NOMO-1 (cell line): ENCODE data around the gene SNCA.

Experiments used
- DNase-seq, 2 experiments: peaks; one replicate each; lab custom pipeline; 2025; ENCODE audit not compliant: unreplicated experiment in 2 of 2; lab: John Stamatoyannopoulos, UW

The SNCA gene

DNA sequence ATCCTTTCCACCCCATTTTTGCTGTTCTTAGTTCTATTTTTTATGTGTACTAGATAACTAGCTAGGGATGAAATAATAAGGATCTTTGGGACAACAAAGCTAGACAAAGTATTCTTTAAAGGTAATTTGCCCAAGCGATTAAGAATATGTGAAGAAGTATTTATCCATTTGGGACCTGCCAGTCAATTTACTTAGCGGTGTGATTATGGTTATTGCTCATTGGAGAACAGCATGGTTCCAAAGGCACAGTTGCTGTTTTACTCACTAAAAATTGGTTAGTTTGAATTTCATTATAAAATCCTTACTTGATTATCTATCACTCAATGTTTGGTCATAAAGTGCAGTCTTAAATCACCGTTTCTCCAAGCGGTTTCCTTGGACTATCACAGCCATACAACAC is 124.1 kb downstream of the SNCA start:
- no peak for DNase-seq

DNA sequence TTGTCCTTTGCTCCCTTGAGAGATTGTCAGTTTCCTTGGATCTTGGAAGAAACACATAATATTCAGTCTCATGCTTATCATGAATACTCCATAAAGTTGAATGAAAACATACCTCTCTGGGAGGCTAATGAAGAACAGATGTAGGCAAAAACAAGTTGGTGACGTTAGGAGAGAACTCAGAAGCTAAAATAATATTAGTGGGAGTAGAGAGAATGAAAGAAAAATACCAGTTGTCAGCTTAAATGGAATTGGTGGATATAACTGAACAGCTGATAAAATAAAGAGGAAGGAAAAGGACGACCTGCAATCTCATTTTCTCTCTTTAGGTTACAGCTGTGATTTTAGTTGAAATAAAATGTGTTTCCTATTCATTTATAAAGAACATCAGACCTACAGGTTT is 124.8 kb downstream of the SNCA start:
- DNase-seq, result no peak

DNA sequence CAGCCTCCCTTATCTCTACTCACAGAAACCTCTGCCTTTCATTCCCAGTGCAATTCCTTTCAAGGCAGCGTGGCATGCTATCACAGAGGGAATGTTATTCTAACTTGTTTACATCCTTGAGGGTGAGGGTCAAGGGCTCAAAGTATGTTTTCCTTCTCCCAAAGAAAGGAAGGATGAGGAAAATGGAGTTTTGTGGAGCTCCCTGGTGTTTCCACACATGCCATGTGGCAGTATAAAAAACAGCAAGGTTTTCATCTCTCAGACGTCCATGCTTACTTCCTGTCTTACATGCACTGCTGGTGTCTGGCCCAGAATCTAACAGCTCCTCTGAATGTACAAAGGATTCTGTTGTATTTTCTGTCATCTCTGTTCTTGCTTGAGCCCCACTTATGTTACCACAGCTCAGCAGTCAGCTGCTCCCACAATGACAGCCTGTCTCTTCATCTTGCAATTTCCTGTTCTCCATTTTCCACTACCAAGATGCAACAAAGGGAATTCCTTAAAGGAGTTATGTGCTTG is 128.0 kb downstream of the SNCA start:
- DNase-seq, result no peak

- no peak for DNase-seq
Measured at GRCh38 chr4:89707467-89707866, 129.5 kb downstream of the SNCA start.

DNA sequence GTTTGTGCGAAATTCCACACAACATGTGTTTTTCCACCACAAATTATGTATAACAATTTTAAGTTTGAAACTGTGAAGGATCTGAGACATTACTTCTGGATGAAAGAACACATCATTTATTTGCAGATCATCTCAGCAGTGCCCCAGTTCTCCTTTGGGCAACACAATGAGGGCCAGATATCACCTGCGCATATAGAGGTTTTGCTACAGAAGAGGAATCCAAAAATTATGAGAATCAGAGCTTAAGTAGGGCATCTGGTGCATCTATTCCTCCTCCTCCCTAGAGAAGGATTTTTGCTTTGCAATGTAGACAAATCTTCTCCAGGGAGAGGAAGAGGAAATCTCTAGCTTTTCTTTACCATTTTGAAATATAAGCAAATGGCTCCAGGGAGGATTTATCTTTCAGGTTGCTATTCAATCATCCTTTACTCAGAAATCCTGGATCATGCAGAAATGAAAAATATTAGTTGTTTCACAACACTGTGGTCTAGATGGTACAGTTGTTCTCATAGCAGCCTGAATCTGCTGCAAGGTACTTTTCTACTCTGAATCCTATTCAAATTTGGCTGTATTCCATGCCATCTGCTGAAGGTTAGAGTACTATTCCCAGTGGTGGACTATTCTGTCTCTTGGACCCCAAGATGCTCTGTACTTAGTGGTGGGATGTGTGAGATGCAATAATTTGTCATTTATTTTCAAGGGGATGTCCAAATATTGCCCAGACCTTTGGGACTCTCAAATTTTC is 132.1 kb downstream of the SNCA start:
- no peak for DNase-seq

DNA sequence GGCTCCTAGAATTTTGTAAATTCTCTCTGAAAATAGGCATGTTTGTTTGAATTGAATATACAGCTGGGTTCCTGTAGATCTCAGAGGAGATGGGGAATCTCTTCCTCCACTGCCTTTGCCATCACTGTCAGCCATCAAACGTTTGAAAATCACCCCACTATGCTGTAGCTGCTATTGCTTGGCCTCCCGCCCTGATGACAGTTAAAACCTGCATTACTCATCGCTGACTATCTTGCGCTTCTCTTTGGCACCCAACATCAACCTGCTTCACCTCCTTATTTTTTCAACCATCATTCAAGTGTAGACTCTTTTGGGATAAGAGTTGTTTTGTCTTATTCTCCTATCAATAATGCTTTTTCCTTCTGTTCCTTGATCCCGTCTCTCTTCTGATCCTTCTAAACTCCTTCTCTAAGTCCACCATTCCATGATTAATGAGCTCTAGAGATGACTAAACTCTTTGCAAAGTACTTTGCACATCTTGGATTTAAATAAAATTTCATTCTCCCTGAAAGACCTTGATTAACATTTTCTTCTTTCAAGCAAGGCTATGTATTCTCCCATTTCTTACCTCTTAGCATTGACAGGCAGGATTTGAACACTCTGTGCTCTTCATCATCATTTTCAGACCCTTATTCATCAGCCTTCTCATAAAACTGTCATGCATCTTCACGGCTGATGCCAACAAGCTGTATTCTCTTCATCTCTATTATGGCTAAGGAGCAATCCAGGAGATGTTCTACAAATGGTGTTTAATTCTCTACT is 133.0 kb downstream of the SNCA start:
- no peak for DNase-seq

- no peak for DNase-seq
Measured at GRCh38 chr4:89700766-89701423, 136.1 kb downstream of the SNCA start.

- no peak for DNase-seq
Measured at GRCh38 chr4:89685690-89686089, 151.3 kb downstream of the SNCA start.

DNA sequence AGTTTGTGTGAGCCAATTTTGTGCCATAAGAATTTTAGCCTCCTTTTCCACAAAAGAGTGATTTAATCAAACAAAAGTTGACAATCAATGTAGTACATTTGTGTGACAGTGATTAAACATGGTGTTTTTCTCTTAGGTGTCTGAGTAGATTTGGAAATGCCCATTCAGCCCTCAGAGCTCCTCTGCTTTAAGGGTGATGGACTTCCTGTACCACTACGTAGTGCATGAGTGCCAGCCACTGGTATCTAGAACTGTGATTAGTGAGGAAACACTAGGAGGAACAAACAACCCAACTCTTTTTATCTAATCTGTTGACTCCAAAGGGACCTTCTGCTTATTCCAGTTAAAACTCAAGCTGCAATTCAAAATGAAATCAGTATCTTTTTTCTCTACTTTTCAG is 151.7 kb downstream of the SNCA start:
- DNase-seq, result no peak

- no peak for DNase-seq
Measured at GRCh38 chr4:89684536-89684935, 152.4 kb downstream of the SNCA start.

- no peak for DNase-seq
Measured at GRCh38 chr4:89682808-89683207, 154.2 kb downstream of the SNCA start.

DNA sequence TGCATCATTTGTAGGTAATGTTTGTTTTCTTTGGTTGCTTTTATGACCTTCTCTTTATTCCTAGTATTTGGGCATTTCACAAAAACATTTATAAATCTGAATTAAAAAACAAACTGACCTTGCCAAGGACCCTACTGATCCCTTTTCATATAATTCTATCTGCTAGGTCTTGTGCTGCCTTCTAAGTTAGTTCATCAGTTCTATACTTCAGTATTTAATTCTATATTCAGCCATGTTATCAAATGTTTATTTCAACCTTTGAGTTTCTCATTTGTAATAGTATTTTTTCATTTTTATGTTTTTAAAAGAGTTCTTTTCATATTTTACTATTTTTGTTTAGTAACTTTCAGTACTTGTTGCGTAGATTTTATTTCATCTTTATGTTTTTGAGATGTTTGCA is 155.3 kb downstream of the SNCA start:
- no peak for DNase-seq

- no peak for DNase-seq
Measured at GRCh38 chr4:89681219-89681618, 155.7 kb downstream of the SNCA start.

- DNase-seq, result no peak
Measured at GRCh38 chr4:89674876-89675459, 162.0 kb downstream of the SNCA start.
